Neural progenitor cell (in vitro differentiated cells): Measurements from ENCODE around the gene MGAT1. TPM values are rescaled to one million over a fixed set of nuclear protein-coding genes. Genes with fewer than 3 reads are reported as not detected.
A peak's percentile ranks its signal among the peaks of the same experiment; 100 is the strongest.

Experiments used
- DNase-seq: peaks from one replicate; pipeline ENCODE4 v3.0.0-alpha.2; 2016; ENCODE audit warnings: low spot score
- H2AFZ ChIP-seq: fragments of 200-600 bp; sonication (generic); replicated peaks from 2 replicates; pipeline ENCODE4 v1.6.1; 2016; ENCODE audit warnings: antibody characterized with exemption
- H3F3A ChIP-seq: fragments of 200-600 bp; sonication (generic); 2 replicates; pipeline ENCODE4 v1.6.1; 2016; ENCODE audit warnings: antibody characterized with exemption, low read depth
- H3K27ac ChIP-seq: fragments of 200-600 bp; sonication (generic); 2 replicates; pipeline ENCODE4 v1.5.1; 2016; ENCODE audit warnings: mild to moderate bottlenecking
- H3K27me3 ChIP-seq: fragments of 200-600 bp; sonication (generic); 2 replicates; pipeline ENCODE4 v1.6.1; 2016; ENCODE audit warnings: mild to moderate bottlenecking, moderate library complexity
- H3K36me3 ChIP-seq: fragments of 200-600 bp; sonication (generic); 2 replicates; pipeline ENCODE4 v1.5.1; 2016
- H3K4me1 ChIP-seq: fragments of 200-600 bp; sonication (generic); 2 replicates; pipeline ENCODE4 v1.6.1; 2016; ENCODE audit warnings: mixed run types
- H3K4me2 ChIP-seq: fragments of 200-600 bp; sonication (generic); 2 replicates; pipeline ENCODE4 v1.6.1; 2016
- H3K4me3 ChIP-seq: fragments of 200-600 bp; sonication (generic); 2 replicates; pipeline ENCODE4 v1.5.1; 2016
- H3K79me2 ChIP-seq: fragments of 200-600 bp; sonication (generic); 2 replicates; pipeline ENCODE4 v1.6.1; 2016; ENCODE audit warnings: low read depth
- H3K9ac ChIP-seq: fragments of 200-600 bp; sonication (generic); 2 replicates; pipeline ENCODE4 v1.6.1; 2016
- H3K9me3 ChIP-seq: fragments of 200-600 bp; sonication (generic); 2 replicates; pipeline ENCODE4 v1.5.1; 2016; ENCODE audit warnings: low read depth
- H4K20me1 ChIP-seq: fragments of 200-600 bp; sonication (generic); 2 replicates; pipeline ENCODE4 v1.6.1; 2016; ENCODE audit warnings: low read depth
- H3K27ac Mint-ChIP-seq: 3 replicates; pipeline ENCODE4 v1.8.0; 2021; ENCODE audit warnings: mixed read lengths
- H3K27me3 Mint-ChIP-seq: 2 replicates; pipeline ENCODE4 v1.8.0; 2022; ENCODE audit warnings: low read depth, mild to moderate bottlenecking, inconsistent platforms, moderate library complexity, mixed read lengths; ENCODE audit not compliant: insufficient read depth
- H3K36me3 Mint-ChIP-seq: 3 replicates; pipeline ENCODE4 v1.8.0; 2021; ENCODE audit warnings: mixed read lengths
- H3K4me1 Mint-ChIP-seq: 3 replicates; pipeline ENCODE4 v1.8.0; 2021; ENCODE audit warnings: mixed read lengths
- H3K4me3 Mint-ChIP-seq: 3 replicates; pipeline ENCODE4 v1.8.0; 2021; ENCODE audit warnings: mild to moderate bottlenecking, moderate library complexity, mixed read lengths
- H3K9me3 Mint-ChIP-seq: 3 replicates; pipeline ENCODE4 v1.8.0; 2020; ENCODE audit warnings: mixed read lengths
- EZH2 ChIP-seq: fragments of 200-600 bp; sonication (generic); IDR thresholded peaks from 2 replicates; pipeline ENCODE4 v1.6.1; 2017; ENCODE audit warnings: antibody characterized with exemption, mild to moderate bottlenecking, moderate library complexity
- EZH2phosphoT487 ChIP-seq: fragments of 200-600 bp; sonication (generic); IDR thresholded peaks from 2 replicates; pipeline ENCODE4 v1.6.1; 2017; ENCODE audit warnings: antibody characterized with exemption
- total RNA-seq: library from RNA; depleted of rRNA; stranded (reverse); fragments of >200 nt; gene quantifications from 2 replicates; pipeline ENCODE4 v1.2.3, GENCODE V29; 2015; ENCODE audit warnings: low replicate concordance
- TF ChIP-seq, protein P1 (sequence below): fragments of 200-600 bp; sonication (generic); IDR thresholded peaks from 2 replicates; pipeline ENCODE4 v1.5.1; 2017; ENCODE audit warnings: antibody characterized with exemption, mild to moderate bottlenecking

Gene MGAT1
- total RNA-seq, 1 donor from 2014 or later = 31.8 TPM

DNA sequence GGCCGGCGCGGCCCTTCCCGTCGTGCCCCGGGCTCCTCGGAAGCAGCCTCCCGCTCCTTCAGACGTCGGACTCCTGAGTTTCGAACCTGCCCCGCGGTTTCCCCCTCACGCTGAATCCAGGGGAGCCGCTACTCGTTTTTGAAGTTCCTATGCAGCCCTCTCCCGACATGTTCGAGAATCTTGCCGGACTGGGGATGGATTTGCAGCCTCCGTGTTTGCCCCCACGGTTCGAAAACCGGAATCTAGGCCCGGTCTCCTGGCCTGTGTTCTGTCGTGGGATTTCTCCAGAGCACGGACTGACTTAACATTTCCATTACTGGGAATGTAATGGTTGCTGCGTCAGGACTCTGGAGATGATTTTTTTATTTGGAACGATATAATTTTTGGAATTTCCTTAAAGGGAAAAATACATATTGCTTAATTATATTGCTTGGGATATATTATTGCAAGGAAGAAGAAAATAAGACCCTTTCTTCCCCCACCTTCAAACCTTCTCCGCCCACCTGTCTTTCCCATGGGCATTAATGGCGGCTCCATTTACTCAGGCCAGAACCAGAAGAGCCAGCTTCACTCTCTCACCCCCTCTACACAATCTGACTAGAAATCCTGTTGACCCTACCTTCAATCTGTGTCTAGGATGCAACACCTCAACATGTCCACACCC, 8.5 kb upstream of the MGAT1 start:
- Histone ChIP-seq H3K4me2 (peak overlapping the region; percentile 78), H2AFZ (peak overlapping the region; percentile 84), H3K4me1 (peaks cover 28% of the 10 kb centered on the region), H4K20me1 (no peaks in the 10 kb centered on the region), H3K9ac (peak overlapping the region; percentile 33), H3K27me3 (no peaks in the 10 kb centered on the region), H3K27ac (peak overlapping the region; percentile 76), H3K36me3 (no peaks in the 10 kb centered on the region), H3F3A (peaks cover 32% of the 10 kb centered on the region), H3K79me2 (peaks cover 35% of the 10 kb centered on the region), H3K9me3 (no peaks in the 10 kb centered on the region), H3K4me3 (peak overlapping the region; percentile 85)
- H3K36me3 Mint-ChIP-seq = no peaks in the 10 kb centered on the region
- peak overlapping the region; percentile 97 for H3K27ac Mint-ChIP-seq
- H3K27me3 Mint-ChIP-seq = peaks cover 2% of the 10 kb centered on the region
- no peak for DNase-seq
- H3K9me3 Mint-ChIP-seq = no peaks in the 10 kb centered on the region
- peaks cover 51% of the 10 kb centered on the region for H3K4me1 Mint-ChIP-seq
- H3K4me3 Mint-ChIP-seq = peak overlapping the region; percentile 88
- TF ChIP-seq EZH2phosphoT487 (no peak), EZH2 (no peak)
- TF ChIP-seq, protein P1, sequence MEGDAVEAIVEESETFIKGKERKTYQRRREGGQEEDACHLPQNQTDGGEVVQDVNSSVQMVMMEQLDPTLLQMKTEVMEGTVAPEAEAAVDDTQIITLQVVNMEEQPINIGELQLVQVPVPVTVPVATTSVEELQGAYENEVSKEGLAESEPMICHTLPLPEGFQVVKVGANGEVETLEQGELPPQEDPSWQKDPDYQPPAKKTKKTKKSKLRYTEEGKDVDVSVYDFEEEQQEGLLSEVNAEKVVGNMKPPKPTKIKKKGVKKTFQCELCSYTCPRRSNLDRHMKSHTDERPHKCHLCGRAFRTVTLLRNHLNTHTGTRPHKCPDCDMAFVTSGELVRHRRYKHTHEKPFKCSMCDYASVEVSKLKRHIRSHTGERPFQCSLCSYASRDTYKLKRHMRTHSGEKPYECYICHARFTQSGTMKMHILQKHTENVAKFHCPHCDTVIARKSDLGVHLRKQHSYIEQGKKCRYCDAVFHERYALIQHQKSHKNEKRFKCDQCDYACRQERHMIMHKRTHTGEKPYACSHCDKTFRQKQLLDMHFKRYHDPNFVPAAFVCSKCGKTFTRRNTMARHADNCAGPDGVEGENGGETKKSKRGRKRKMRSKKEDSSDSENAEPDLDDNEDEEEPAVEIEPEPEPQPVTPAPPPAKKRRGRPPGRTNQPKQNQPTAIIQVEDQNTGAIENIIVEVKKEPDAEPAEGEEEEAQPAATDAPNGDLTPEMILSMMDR = no peak

DNA sequence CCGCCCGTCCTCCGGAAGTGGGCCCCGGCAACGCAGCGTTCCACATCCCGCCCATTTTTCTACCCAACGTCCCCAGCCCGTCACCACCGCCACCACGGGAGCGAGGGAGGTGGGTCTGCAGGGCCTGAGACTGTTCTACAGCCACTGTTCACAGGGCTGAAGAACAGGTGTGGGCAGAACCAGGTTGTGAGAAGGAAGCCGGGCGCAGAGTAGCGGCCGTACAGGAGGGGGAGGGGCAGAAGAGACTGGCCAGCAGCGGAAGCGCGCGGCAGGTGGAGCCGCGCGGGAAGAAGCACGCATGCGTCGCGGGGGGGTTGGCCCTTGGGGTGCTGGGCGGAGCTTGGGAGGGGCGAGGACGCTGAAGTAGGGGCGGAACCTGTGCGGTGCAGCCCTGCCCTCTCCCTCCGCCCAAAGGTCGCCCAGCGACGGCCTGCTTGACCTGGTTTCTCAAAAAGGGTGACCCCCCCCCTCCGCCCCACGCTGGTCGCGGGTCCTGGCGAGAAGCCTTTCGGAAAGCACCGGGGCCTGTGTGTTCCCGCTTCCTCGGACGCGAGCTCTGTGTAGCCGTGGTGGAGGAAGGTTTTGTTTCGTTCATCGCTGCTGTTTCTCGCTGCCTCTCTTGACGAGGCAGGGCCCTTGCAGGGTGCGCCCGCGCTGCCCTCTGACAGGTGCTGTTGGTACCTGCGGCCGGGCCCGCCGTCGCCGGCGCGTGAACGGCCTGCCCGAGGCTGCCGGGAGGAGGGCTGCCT, 7.8 kb upstream of the MGAT1 start:
- H3K36me3 ChIP-seq = no peaks in the 10 kb centered on the region
- H3K4me3 ChIP-seq = peak overlapping the region; percentile 85
- H3F3A ChIP-seq = peaks cover 33% of the 10 kb centered on the region
- no peaks in the 10 kb centered on the region for H3K9me3 ChIP-seq
- peak overlapping the region; percentile 94 for H2AFZ ChIP-seq
- peaks cover 52% of the 10 kb centered on the region for H3K4me1 Mint-ChIP-seq
- H3K27ac Mint-ChIP-seq = peak overlapping the region; percentile 94
- H3K27me3 Mint-ChIP-seq = peaks cover 2% of the 10 kb centered on the region
- no peaks in the 10 kb centered on the region for H3K9me3 Mint-ChIP-seq
- TF ChIP-seq EZH2phosphoT487 (no peak), EZH2 (no peak)
- TF ChIP-seq, protein P1 = no peak
- H3K4me2 ChIP-seq = peak overlapping the region; percentile 78
- peaks cover 42% of the 10 kb centered on the region for H3K79me2 ChIP-seq
- H3K4me3 Mint-ChIP-seq = peak overlapping the region; percentile 87
- no peaks in the 10 kb centered on the region for H4K20me1 ChIP-seq
- DNase-seq = peak; percentile 97
- no peaks in the 10 kb centered on the region for H3K36me3 Mint-ChIP-seq
- H3K9ac ChIP-seq = peak overlapping the region; percentile 44
- no peaks in the 10 kb centered on the region for H3K27me3 ChIP-seq
- peaks cover 28% of the 10 kb centered on the region for H3K4me1 ChIP-seq
- peak overlapping the region; percentile 94 for H3K27ac ChIP-seq

DNA sequence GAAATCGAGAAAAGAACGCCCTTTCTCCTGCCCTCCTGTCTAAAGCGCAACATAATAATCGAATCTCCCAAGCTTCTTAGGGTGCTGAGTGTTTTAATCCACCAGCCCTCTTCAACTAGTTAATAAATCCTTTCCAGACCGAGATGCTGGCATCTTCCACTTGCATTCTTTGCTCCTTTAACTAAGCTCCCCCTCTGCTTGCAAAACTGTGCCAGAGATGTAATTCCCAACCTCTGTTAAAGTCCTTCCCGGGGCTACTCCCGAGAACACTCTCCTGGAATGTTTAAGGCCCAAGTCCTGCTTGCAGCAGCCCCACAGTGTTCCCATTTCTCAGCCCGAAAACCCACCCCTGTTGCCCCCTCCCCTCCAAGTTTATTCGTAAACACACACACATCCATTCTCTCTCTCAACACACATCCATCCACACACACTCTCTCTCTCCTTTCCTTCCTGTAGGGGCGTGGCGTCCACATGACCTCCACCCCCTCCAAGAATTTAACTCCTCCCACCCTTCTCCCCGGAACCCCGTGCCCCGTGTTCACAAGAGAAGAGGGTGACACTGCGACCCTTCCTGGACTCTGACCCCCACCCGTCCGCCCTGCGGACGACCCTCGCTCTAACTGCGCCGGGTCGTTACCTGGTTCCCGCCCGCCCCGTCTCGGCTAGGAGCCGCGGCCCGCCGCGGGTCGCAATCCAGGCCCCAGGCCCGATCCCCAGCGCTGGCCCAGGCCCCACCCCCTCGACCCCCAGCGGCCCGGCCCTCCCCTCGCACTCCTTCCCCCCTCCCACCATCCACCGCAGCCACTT, 7.0 kb upstream of the MGAT1 start:
- Histone ChIP-seq H3K4me2 (peak overlapping the region; percentile 78), H3K27me3 (no peaks in the 10 kb centered on the region), H3K4me1 (peaks cover 28% of the 10 kb centered on the region), H3K79me2 (peaks cover 48% of the 10 kb centered on the region), H2AFZ (peak overlapping the region; percentile 94), H3K9ac (peak overlapping the region; percentile 44), H3K4me3 (peak overlapping the region; percentile 85), H3K36me3 (no peaks in the 10 kb centered on the region), H3F3A (peaks cover 41% of the 10 kb centered on the region), H3K27ac (peak overlapping the region; percentile 94), H4K20me1 (no peaks in the 10 kb centered on the region), H3K9me3 (no peaks in the 10 kb centered on the region)
- no peaks in the 10 kb centered on the region for H3K36me3 Mint-ChIP-seq
- H3K27me3 Mint-ChIP-seq = peaks cover 2% of the 10 kb centered on the region
- peak overlapping the region; percentile 95 for H3K27ac Mint-ChIP-seq
- peak overlapping the region; percentile 87 for H3K4me3 Mint-ChIP-seq
- DNase-seq = peak; percentile 97
- TF ChIP-seq EZH2 = no peak
- TF ChIP-seq EZH2phosphoT487 = no peak
- peaks cover 55% of the 10 kb centered on the region for H3K4me1 Mint-ChIP-seq
- H3K9me3 Mint-ChIP-seq = no peaks in the 10 kb centered on the region
